ENCODE results near the gene PPP1R12A. TPM values are rescaled to one million over a fixed set of nuclear protein-coding genes. Genes with fewer than 3 reads are reported as not detected.

PPP1R12A gene
- total RNA-seq, 1 experiment from 2014 or later, result 98.3 TPM

DNA sequence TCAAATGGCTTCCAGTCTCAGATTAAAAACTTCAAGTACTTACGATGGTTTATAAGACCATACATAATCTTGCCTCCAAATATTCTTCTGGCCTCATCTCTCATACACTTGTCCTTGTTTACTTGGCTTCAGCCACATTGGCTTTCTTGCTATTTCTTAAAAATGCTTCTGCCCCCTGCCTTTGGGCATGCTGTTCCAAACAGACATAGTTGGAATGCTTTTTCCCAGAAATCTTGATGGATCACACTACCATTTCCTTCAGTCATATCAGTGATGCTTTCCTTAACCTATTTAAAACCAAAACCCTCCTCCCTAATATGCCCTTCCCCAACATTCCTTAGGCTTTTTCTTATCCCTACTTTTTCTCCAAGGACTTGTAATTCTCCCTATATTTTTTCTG lies 169.7 kb downstream of the PPP1R12A start:
- no peak for DNase-seq
- H3K27me3 ChIP-seq, result no peaks in the 10 kb centered on the region
- H3K9me3 ChIP-seq (replicated peaks), result no peaks in the 10 kb centered on the region
- H3K27ac ChIP-seq, result no peak overlapping the region
- H3K4me3 ChIP-seq, result no peak overlapping the region
- H3K36me3 ChIP-seq, result no peaks in the 10 kb centered on the region
- no peaks in the 10 kb centered on the region for H3K4me1 ChIP-seq

DNA sequence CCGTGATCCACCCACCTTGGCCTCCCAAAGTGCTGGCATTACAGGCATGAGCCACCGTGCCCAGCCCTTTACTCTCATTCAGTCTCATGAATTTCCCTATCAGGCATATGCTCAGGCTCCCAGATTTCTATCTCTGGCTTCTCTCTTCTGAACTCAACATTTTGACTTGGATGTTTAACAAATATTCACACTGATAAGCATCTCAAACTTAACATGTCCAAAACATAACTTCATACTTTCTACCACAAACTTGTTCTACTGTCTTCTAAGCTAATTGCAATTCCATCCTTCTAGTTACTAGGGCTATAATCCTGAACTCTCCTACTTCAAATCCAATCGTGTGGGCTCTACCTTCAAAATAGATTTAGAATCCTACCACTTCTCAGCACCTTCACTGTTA lies 170.3 kb downstream of the PPP1R12A start:
- H3K36me3 ChIP-seq, result no peaks in the 10 kb centered on the region
- H3K4me3 ChIP-seq, result no peak overlapping the region
- DNase-seq, result no peak
- H3K27me3 ChIP-seq, result no peaks in the 10 kb centered on the region
- H3K27ac ChIP-seq, result no peak overlapping the region
- no peaks in the 10 kb centered on the region for H3K9me3 ChIP-seq (replicated peaks)
- no peaks in the 10 kb centered on the region for H3K4me1 ChIP-seq

DNA sequence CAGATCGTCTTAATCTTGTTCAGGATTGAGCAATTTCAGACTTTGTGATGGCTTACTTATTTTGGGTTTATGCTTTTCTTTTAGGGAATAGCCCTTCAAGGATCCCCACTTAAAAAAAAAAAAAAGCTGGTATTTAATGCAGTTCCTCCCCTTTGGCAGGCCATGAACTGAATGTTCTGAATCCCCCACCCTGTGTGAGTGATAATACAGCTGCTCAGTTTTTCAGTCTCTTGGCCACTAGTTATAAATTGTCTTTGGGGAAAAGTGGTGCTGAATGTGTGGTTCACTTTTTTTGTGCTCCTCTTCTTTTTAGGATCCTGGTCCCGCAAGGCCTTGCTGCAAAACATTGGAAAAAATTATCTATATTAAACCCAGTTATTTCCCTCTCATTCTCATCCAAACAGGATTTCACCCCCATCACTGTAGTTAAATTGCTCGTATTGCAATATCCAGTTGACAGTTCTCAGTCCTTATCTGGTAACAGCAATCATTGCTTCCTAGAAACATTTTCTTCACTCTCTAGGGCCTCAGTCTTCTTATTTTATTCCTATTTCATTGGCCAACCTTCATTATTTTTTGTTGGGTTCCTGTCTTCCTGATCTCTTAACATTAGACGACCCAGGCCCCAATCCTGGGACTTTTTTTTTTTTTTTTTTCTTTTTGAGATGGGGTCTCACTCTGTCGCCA lies 171.0 kb downstream of the PPP1R12A start:
- Histone ChIP-seq H3K4me3 (no peak overlapping the region), H3K27me3 (no peaks in the 10 kb centered on the region), H3K27ac (no peak overlapping the region), H3K36me3 (no peaks in the 10 kb centered on the region), H3K4me1 (no peaks in the 10 kb centered on the region), H3K9me3 (replicated peaks) (no peaks in the 10 kb centered on the region)
- DNase-seq, result no peak

DNA sequence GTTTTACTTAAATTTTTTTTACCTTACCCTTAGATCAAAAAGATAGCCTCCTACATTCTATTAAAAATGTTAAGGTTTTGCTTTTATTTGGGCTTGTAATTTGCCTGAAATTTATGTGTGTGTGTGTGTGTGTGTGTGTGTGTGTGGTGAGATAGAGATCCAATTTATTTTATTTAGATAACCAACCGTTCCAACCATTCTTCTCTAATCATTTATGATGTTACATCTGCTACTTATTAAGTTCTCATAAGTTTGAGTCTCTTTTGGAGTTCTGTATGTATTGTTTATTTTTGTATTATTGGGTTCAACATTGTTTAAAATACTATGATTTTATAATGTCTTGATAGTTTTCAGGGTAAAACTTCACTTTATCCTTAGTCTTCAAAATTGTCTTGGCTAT lies 173.6 kb downstream of the PPP1R12A start:
- no peaks in the 10 kb centered on the region for H3K27me3 ChIP-seq

DNA sequence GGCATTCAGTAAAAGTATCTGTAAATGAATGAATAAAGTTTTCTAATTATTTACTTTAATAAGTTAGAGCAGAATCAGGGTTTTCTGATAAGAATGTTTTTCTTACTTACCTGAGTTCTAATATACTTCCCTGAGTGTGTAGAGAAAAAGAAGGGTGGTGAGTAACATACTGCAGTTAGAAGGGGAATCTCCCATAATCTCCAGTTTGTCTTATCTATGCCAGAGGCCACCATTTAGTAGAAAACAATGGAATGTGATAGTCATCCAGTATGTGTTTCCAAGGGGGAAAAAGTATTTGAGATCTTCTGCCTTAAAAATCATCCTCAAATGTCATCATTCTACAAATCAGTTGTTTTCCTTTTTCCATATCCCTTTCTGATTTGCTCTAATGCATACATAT lies 187.6 kb downstream of the PPP1R12A start:
- no peaks in the 10 kb centered on the region for H3K4me1 ChIP-seq
- DNase-seq, result no peak
- H3K9me3 ChIP-seq (replicated peaks), result no peaks in the 10 kb centered on the region
- no peak overlapping the region for H3K27ac ChIP-seq
- H3K36me3 ChIP-seq, result no peaks in the 10 kb centered on the region
- no peaks in the 10 kb centered on the region for H3K27me3 ChIP-seq
- H3K4me3 ChIP-seq, result no peak overlapping the region

More for the DNA sequence above, 173.6 kb downstream of the PPP1R12A start:
- Histone ChIP-seq H3K9me3 (replicated peaks) (0 out of 2 replicates have a peak, but pooled peaks cover 3% of the 10 kb centered on the region), H3K4me1 (no peaks in the 10 kb centered on the region), H3K36me3 (no peaks in the 10 kb centered on the region), H3K4me3 (no peak overlapping the region), H3K27ac (no peak overlapping the region)
- DNase-seq, result no peak

DNA sequence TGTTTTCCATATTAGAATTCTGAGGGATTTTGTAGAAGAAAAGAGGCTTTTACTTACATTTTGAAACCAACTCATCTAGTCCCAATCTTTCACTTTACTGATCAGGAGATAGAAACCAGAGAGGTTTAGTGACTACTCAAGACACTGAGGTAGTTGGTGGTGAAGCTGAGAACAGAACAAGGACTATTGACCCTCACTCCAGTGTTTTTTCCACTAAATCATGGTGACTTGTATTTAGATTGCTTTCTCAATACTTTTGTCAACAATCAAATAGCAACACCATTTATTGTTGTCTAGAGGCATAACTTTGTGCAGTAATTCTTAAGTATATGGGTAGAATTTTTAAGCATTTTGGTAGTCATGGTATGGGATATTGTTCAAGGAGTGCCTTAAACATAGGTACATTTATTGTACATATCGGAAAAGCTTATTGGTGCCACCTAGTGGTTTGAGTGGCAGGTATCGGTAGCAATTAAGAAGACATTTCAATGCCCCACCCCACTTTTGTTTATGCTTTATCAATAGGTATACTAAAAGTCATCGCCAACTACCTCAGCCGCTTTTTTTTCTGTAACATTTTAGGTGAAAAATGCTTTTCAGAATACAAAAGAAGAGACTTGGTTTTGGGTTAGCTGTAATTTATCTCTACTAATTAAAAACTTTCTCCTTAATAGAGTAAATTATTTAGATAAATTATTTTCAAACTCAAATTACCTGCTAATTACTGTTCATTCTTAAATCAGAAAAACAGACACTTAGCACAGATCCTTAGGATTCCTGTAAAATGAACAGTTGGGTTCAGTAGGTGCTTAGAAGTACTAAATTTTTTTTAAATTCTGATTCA lies 196.8 kb downstream of the PPP1R12A start:
- no peaks in the 10 kb centered on the region for H3K4me1 ChIP-seq

DNA sequence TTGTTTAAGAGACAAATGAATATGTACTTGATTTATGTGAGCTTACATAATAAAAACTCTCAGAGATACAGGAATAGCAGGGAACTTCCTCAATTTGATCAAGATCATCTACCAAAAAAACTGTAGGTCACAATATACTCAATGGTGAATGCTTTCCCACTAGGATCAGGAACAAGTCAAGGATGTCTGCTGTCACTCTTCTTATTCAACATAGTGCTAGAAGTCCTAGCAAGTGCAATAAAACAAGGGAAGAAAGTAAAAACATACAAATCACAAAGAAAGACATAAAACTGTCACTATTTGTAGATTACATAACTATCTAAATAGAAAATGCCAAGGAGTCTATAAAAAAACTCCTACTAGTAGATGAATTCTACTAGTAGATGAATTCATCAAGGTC lies 202.3 kb downstream of the PPP1R12A start:
- H3K4me3 ChIP-seq, result no peak overlapping the region
- H3K4me1 ChIP-seq, result no peaks in the 10 kb centered on the region
- DNase-seq, result no peak
- H3K27me3 ChIP-seq, result no peaks in the 10 kb centered on the region
- no peaks in the 10 kb centered on the region for H3K36me3 ChIP-seq
- H3K9me3 ChIP-seq (replicated peaks), result no peaks in the 10 kb centered on the region
- no peak overlapping the region for H3K27ac ChIP-seq

More for the DNA sequence above, 196.8 kb downstream of the PPP1R12A start:
- Histone ChIP-seq H3K36me3 (no peaks in the 10 kb centered on the region), H3K9me3 (replicated peaks) (no peaks in the 10 kb centered on the region), H3K4me3 (no peak overlapping the region), H3K27ac (no peak overlapping the region), H3K27me3 (no peaks in the 10 kb centered on the region)
- peak; percentile 20 to 70 for DNase-seq

DNA sequence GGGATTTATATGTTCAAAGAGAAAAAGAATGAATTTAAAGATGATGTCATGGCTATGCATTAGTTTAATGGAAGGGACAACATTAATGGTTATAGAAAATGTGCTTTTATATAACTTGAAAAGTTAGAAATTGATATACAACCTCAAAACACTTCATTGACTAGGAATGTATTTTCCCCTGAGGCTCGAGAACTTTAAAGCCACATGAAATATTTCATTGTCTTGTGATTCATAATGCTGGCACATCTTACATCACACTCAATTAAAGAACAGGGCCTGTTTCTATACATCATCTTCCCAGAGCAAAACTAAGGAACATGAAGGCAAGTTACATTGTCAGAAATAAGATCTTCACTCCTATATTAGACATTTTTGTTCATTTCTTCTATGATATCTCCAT lies 208.9 kb downstream of the PPP1R12A start:
- no peak for DNase-seq
- H3K27me3 ChIP-seq, result no peaks in the 10 kb centered on the region
- H3K9me3 ChIP-seq (replicated peaks), result no peaks in the 10 kb centered on the region
- no peak overlapping the region for H3K27ac ChIP-seq
- no peaks in the 10 kb centered on the region for H3K36me3 ChIP-seq
- H3K4me1 ChIP-seq, result no peaks in the 10 kb centered on the region
- H3K4me3 ChIP-seq, result no peak overlapping the region

Other genes starting within 250 kb of the PPP1R12A start
- 22.5 and 24.9 TPM in 2 replicates for gene PAWR, start 244.1 kb downstream of the PPP1R12A start, total RNA-seq (2014; rRNA removed; shearing (Covaris generic))
- gene OTOGL, start 164.4 kb upstream of the PPP1R12A start, total RNA-seq (2014; rRNA removed; shearing (Covaris generic)), result 0.10 and 0.13 TPM in 2 replicates